ENCODE measurements around the gene PIK3R4.

The PIK3R4 gene

DNA sequence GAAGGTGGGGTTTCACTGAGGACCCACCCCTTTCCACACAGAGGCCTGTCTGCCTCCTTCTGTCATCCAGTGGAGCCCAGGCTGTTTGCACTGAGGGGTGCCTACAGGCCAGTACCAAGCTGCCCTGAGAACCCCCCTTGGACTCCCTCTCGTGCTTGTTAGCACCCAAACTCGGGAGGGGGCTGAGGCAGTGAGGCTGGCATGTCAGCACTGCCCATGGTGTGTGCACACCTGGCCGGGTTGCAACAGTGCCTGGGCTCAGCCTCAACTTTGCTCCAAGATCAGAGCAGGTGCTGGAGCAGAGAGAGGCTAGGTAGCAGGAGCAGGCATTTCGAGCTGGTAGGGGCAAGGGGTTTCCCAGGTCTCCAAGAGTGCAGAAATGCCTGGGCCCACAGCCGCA is 90.0 kb downstream of the PIK3R4 start:
- TF ChIP-seq, protein P1, sequence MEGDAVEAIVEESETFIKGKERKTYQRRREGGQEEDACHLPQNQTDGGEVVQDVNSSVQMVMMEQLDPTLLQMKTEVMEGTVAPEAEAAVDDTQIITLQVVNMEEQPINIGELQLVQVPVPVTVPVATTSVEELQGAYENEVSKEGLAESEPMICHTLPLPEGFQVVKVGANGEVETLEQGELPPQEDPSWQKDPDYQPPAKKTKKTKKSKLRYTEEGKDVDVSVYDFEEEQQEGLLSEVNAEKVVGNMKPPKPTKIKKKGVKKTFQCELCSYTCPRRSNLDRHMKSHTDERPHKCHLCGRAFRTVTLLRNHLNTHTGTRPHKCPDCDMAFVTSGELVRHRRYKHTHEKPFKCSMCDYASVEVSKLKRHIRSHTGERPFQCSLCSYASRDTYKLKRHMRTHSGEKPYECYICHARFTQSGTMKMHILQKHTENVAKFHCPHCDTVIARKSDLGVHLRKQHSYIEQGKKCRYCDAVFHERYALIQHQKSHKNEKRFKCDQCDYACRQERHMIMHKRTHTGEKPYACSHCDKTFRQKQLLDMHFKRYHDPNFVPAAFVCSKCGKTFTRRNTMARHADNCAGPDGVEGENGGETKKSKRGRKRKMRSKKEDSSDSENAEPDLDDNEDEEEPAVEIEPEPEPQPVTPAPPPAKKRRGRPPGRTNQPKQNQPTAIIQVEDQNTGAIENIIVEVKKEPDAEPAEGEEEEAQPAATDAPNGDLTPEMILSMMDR (conservative IDR thresholded peaks at IDR 0.05): no peak
- H3K27ac ChIP-seq: no peak overlapping the region

DNA sequence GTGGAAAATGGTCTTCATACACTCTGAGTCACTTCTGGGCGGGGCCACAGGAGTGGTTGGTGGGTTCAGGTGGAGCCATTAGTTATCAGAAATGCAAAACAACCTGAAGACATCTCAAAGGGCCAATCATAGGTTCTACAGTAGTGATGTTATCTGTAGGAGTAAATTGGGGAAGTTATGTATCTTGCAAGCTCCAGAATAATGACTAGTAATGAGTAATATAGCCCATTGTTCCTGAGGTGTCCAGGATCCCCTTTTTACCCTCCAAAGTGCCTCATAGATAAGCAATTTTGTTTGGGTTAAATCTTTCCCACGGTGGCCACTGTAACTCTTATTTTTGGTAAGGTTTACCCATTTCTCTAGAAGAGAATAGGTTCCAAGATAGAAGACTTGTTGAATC is 91.7 kb downstream of the PIK3R4 start:
- TF ChIP-seq, protein P1 (conservative IDR thresholded peaks at IDR 0.05): no peak
- no peak overlapping the region for H3K27ac ChIP-seq

DNA sequence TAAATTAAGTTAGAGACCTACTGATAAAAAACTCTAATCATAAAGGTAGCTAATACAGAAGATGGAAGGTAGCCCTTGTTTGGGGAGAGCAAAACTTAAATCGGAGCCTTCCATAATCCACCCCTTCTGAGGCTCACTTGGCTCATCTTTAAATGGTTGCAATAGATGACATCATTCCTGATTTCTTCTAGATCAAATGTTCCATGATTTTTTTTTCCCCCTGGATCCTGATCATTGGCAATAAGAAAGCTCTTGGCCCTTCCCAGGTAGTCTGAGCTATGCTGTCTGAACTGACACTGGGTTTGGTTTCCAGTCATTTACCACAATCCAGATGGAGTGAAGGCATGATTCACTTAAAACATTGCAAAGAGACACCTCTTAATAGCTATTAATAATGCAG is 92.5 kb downstream of the PIK3R4 start:
- H3K27ac ChIP-seq: no peak overlapping the region
- TF ChIP-seq, protein P1 (conservative IDR thresholded peaks at IDR 0.05): no peak

- no peak overlapping the region for H3K27ac ChIP-seq
- TF ChIP-seq, protein P1 (conservative IDR thresholded peaks at IDR 0.05): no peak
Measured at GRCh38 chr3:130649061-130649654, 97.5 kb downstream of the PIK3R4 start.

- TF ChIP-seq, protein P1 (conservative IDR thresholded peaks at IDR 0.05): no peak
Measured at GRCh38 chr3:130648293-130648692, 98.3 kb downstream of the PIK3R4 start.

GRCh38 chr3:130645261-130645660 is 101.4 kb downstream of the PIK3R4 start:
- TF ChIP-seq, protein P1 (conservative IDR thresholded peaks at IDR 0.05): no peak
- no peak overlapping the region for H3K27ac ChIP-seq

More at GRCh38 chr3:130648293-130648692, 98.3 kb downstream of the PIK3R4 start:
- no peak overlapping the region for H3K27ac ChIP-seq

GRCh38 chr3:130644628-130645253 is 101.9 kb downstream of the PIK3R4 start:
- no peak overlapping the region for H3K27ac ChIP-seq
- TF ChIP-seq, protein P1 (conservative IDR thresholded peaks at IDR 0.05): no peak
